ENCODE data around the gene IER5. TPM values are rescaled to one million over a fixed set of nuclear protein-coding genes. Genes with fewer than 3 reads are reported as not detected.

The IER5 gene
- total RNA-seq, 1 experiment from 2014 or later = 107 TPM

GRCh38 chr1:181076852-181077251, 11.6 kb upstream of the IER5 start:
- no peak for DNase-seq (ENCODE audit: low read depth)

- DNase-seq (ENCODE audit: low read depth) = peak; percentile 57
Observed at GRCh38 chr1:181077576-181078242, 10.8 kb upstream of the IER5 start.

GRCh38 chr1:181079382-181079781, 9.1 kb upstream of the IER5 start:
- DNase-seq (ENCODE audit: low read depth) = no peak

GRCh38 chr1:181079920-181080319, 8.6 kb upstream of the IER5 start:
- no peak for DNase-seq (ENCODE audit: low read depth)

- no peak for DNase-seq (ENCODE audit: low read depth)
Observed at GRCh38 chr1:181080556-181080955, 7.9 kb upstream of the IER5 start.

GRCh38 chr1:181081395-181081794, 7.1 kb upstream of the IER5 start:
- no peak for DNase-seq (ENCODE audit: low read depth)

- peak; percentile 85 for DNase-seq (ENCODE audit: low read depth)
Observed at GRCh38 chr1:181083842-181084605, 4.5 kb upstream of the IER5 start.

- DNase-seq (ENCODE audit: low read depth) = no peak
Observed at GRCh38 chr1:181084606-181084969, 3.9 kb upstream of the IER5 start.

- no peak for DNase-seq (ENCODE audit: low read depth)
Observed at GRCh38 chr1:181086091-181086490, 2.4 kb upstream of the IER5 start.

GRCh38 chr1:181086926-181087325, 1.6 kb upstream of the IER5 start:
- DNase-seq (ENCODE audit: low read depth) = peak; percentile 73

GRCh38 chr1:181087400-181087901, 1.0 kb upstream of the IER5 start:
- DNase-seq (ENCODE audit: low read depth) = peak; percentile 58

- no peak for DNase-seq (ENCODE audit: low read depth)
Observed at GRCh38 chr1:181089017-181089675, 646 bp downstream of the IER5 start.

GRCh38 chr1:181089676-181090544, 1.4 kb downstream of the IER5 start:
- no peak for DNase-seq (ENCODE audit: low read depth)

GRCh38 chr1:181090641-181091126, 2.2 kb downstream of the IER5 start:
- DNase-seq (ENCODE audit: low read depth) = no peak

GRCh38 chr1:181091309-181092040, 3.0 kb downstream of the IER5 start:
- no peak for DNase-seq (ENCODE audit: low read depth)

- DNase-seq (ENCODE audit: low read depth) = no peak
Observed at GRCh38 chr1:181092056-181092455, 3.6 kb downstream of the IER5 start.

- no peak for DNase-seq (ENCODE audit: low read depth)
Observed at GRCh38 chr1:181092883-181093458, 4.5 kb downstream of the IER5 start.

- peak; percentile 97 for DNase-seq (ENCODE audit: low read depth)
Observed at GRCh38 chr1:181094416-181095212, 6.1 kb downstream of the IER5 start.

GRCh38 chr1:181095260-181095659, 6.8 kb downstream of the IER5 start:
- DNase-seq (ENCODE audit: low read depth) = no peak

Data from LHCN-M2 (cell line).